Activated CD4-positive, alpha-beta T cell treated with anti-CD3 and anti-CD28 coated beads for 48 hours (primary cell): Measurements from ENCODE around the gene CLMP.
"Not testable (repeated sequence)": the region's sequence is repeated elsewhere in the genome, so short reads cannot be mapped to it uniquely, and the experiment has no call there.

Experiments
- DNase-seq: peaks from one replicate; pipeline ENCODE4 v3.0.0-alpha.2; 2020

Gene CLMP

DNA sequence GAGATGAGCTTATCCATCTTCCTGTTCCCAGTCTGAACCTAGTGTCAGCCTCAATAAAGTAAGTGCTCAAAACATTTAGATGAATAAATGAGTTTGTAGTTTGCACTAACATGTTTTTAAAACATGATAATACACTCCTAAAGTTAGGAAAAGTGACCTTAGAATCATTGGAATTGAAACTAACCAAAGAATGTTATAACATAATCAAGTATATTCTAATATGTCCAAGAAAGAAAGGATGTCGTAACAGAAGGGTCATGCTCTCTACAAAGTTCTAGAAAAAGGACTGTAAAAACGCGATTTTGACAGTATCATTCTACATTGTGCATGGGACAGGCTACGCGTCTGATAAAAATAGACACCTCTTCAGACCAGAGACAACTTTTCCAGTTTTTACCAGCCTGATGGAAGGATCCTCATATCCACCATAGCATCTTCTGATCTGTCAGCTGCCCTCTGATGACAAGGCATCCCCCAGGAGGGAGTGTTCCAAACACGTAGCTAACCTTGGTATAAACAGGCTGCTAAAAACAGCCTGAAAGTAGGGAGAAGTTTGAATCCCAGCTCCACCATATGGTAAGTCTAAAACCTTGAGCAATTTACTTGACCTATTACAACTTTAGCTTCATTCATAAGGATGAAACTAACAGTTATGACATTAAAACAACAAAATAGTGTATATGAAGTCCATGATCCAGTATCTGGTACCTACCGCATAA lies 30.2 kb downstream of the CLMP start:
- no peak for DNase-seq

- no peak for DNase-seq
These were observed 31.4 kb downstream of the CLMP start for GRCh38 chr11:123163621-123164020.

GRCh38 chr11:123161376-123162030 lies 33.5 kb downstream of the CLMP start:
- no peak for DNase-seq

- peak; percentile 43 for DNase-seq
These were observed 35.7 kb downstream of the CLMP start for GRCh38 chr11:123159183-123159857.

DNA sequence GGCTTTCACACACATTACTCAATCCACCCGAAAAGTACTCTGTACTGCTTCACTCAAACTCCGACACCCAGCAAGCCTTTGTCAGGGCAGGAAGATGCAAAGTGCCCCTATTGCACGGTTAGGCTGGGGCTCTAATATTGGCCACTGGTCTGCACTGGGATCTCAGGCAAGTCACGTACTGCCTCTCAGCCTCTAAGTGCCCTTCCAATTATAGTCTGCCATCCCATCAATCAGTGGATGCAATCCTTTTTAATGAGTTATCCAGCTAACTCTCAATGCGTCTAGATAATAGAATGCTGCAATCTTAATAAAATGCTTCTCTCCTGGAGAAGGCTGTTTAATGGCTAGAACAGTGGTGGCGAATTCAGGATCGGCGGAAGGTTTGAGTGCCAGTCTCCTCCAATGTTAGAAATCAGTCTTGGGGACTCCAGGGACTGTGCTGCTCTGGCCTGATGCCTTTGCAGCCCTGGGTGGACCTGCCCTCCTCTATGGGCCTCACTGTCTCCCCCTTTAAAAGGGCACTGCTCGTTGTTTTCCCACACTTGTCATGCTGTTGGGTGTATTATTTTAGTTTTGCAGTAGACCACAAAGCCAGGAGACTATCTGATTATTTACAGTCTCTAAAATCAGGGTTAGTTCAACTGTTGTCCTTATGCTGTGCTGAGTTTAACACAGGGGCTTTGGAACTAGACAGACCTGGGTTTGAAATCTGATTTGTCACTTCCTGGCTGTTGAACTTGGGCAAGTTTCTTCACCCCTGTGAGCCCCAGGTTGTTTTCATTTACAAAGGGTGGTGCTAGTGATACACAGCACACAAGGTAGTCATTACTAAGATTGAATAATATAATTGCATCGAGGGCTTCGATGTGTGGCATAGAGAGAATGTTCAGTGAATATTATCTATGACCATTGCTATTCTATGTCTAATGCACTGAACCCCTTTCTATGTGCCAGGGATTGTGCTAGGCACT lies 36.7 kb downstream of the CLMP start:
- DNase-seq: no peak

DNA sequence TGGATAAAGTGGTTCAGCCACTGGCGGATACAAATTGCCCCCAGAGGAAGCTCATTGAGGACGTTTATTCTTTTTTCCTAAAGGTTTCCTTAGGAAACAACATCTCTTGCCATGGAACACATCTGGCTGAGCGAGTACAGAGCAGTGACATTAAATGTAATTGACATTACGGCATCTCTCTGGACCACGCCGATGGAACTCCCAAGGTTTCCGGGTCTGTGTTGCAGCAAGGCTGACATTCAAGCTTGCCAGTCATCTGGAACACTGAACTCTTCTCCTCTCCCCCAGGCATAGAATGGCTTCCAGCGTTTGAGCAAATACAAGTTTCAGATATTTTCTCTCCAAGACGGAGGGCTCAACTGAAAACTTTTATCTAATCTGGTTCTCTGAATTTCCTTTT lies 42.1 kb downstream of the CLMP start:
- no peak for DNase-seq

- not testable (repeated sequence) for DNase-seq
These were observed 42.7 kb downstream of the CLMP start for GRCh38 chr11:123152346-123152745.

DNA sequence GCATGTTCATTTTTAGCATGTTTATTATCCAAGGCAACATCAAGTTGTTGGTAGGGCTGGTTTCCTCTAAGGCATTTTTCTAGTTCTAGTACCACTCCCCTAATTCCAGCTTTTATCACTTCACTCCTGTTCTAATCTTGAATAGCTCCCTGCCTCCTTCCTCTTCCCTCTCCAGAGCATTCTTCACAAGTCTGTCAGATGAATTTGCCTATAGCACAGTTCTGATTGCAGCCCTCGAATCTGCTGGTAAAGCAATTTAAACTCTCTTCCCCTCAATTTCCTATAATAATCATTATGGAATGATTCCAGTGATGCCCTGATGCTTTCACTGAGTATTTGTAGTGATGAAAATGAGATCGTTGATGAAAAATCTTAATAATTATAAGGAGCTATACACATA lies 43.3 kb downstream of the CLMP start:
- DNase-seq: no peak

- no peak for DNase-seq
These were observed 43.7 kb downstream of the CLMP start for GRCh38 chr11:123151366-123151765.

DNA sequence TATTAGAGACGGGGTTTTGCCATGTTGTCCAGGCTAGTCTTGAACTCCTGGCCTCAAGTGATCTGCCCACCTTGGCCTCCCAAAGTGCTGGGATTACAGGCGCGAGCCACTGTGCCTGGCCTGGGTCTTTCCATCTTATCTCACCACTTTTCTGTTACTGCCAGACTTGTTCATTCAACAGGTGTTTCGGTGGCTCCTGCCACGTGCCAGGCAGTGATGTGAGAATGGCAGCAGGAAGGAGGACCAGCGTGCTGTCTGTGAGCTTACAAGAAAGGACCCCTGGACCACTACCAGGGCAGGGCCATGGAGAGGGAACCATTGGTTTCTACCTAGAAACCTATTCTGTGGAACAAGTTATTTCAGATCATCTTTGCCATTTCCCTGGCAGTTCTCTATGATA lies 44.2 kb downstream of the CLMP start:
- no peak for DNase-seq

GRCh38 chr11:123148965-123149364 lies 46.1 kb downstream of the CLMP start:
- no peak for DNase-seq

- DNase-seq: no peak
These were observed 49.4 kb downstream of the CLMP start for GRCh38 chr11:123145661-123146060.

DNA sequence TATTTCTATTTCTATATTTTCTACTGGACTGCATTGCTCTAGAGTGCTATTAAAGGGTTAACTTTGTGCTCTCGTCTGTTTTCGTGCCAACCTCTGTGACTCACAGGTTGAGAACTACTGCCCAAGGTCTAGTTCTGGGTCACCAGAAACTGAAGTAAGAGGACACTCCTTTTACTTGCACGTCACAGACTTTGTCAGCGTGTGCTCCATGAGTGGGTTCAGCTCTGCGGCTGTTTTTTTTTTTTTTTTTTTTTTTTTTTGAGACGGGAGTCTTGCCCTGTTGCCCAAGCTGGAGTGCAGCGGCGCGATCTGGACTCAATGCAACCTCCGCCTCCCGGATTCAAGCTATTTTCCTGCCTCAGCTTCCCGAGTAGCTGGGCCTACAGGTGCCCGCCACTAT lies 49.8 kb downstream of the CLMP start:
- DNase-seq: no peak

DNA sequence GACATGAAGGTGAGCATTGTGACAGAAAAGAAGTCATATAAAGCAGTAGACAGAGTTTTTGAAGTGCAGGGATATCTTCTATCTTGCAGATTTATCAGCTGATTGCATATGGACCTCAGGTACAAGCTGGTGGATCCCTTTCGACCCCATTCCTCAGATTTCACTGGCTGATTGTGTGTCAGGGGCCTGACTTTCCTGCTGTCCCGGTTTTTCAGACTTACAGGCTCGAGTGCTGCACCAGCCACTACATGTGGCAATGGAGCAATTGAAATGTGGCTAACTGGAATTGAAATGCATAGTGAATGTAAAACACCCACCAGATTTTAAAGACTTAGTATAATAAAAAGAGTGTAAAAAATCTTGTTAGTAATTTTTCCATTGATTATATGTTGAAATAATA lies 50.3 kb downstream of the CLMP start:
- no peak for DNase-seq

- DNase-seq: no peak
These were observed 51.1 kb downstream of the CLMP start for GRCh38 chr11:123143921-123144320.

- no peak for DNase-seq
These were observed 51.6 kb downstream of the CLMP start for GRCh38 chr11:123143476-123143875.

GRCh38 chr11:123139206-123139605 lies 55.8 kb downstream of the CLMP start:
- no peak for DNase-seq

- no peak for DNase-seq
These were observed 57.4 kb downstream of the CLMP start for GRCh38 chr11:123137431-123138224.

GRCh38 chr11:123135863-123136446 lies 59.1 kb downstream of the CLMP start:
- DNase-seq: no peak

DNA sequence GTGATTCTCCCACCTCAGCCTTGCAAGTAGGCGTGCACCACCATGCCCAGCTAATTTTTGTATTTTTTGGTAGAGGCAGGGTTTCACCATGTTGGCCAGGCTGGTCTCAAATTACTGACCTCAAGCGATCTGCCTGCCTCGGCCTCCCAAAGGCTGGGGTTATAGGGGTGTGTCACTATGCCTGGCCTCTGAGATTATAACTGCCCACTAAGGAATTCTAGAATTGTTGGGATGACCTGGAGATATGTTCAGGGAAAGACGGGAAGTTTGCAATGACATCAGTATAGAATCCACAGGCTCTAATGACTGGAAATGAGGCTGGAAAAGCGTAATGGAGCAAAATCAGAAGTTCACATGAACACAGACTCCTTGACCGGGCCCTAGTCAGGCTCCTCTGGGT lies 62.2 kb downstream of the CLMP start:
- no peak for DNase-seq

GRCh38 chr11:123132034-123132766 lies 62.8 kb downstream of the CLMP start:
- DNase-seq: not testable (repeated sequence)
